ENCODE results near the gene CAPN10.

The CAPN10 gene

GRCh38 chr2:240563951-240564560 lies 22.5 kb upstream of the CAPN10 start:
- DNase-seq, result no peak

GRCh38 chr2:240564561-240565332 lies 21.8 kb upstream of the CAPN10 start:
- peak in 1 of 2 donors; percentile 41 for DNase-seq

GRCh38 chr2:240565333-240566202 lies 21.0 kb upstream of the CAPN10 start:
- DNase-seq, result peak; percentile 95

GRCh38 chr2:240566203-240567136 lies 20.1 kb upstream of the CAPN10 start:
- peak; percentile 94 for DNase-seq

GRCh38 chr2:240567137-240567871 lies 19.2 kb upstream of the CAPN10 start:
- DNase-seq, result peak; percentile 43 to 52

GRCh38 chr2:240567872-240568677 lies 18.5 kb upstream of the CAPN10 start, which contains the start of gene RNPEPL1:
Gene RNPEPL1, plus strand, starts transcription at chr2:240568484. Its CDS starts 103 bp downstream, at chr2:240568587.
- peak; percentile 54 to 63 for DNase-seq

GRCh38 chr2:240568678-240569522 lies 17.6 kb upstream of the CAPN10 start:
- DNase-seq, result peak in 1 of 2 donors; percentile 62

GRCh38 chr2:240569523-240569997 lies 17.0 kb upstream of the CAPN10 start:
- no peak for DNase-seq

GRCh38 chr2:240569998-240570530 lies 16.5 kb upstream of the CAPN10 start:
- DNase-seq, result no peak

- no peak for DNase-seq
These were observed 15.8 kb upstream of the CAPN10 start for GRCh38 chr2:240570531-240571313.

GRCh38 chr2:240571314-240571973 lies 15.1 kb upstream of the CAPN10 start:
- no peak for DNase-seq

GRCh38 chr2:240572141-240573031 lies 14.1 kb upstream of the CAPN10 start:
- DNase-seq, result no peak

GRCh38 chr2:240573071-240573515 lies 13.4 kb upstream of the CAPN10 start:
- DNase-seq, result no peak

- no peak for DNase-seq
These were observed 12.8 kb upstream of the CAPN10 start for GRCh38 chr2:240573516-240574385.

- no peak for DNase-seq
These were observed 12.0 kb upstream of the CAPN10 start for GRCh38 chr2:240574386-240575100.
